ENCODE data around the gene ZNF213.

The ZNF213 gene

DNA sequence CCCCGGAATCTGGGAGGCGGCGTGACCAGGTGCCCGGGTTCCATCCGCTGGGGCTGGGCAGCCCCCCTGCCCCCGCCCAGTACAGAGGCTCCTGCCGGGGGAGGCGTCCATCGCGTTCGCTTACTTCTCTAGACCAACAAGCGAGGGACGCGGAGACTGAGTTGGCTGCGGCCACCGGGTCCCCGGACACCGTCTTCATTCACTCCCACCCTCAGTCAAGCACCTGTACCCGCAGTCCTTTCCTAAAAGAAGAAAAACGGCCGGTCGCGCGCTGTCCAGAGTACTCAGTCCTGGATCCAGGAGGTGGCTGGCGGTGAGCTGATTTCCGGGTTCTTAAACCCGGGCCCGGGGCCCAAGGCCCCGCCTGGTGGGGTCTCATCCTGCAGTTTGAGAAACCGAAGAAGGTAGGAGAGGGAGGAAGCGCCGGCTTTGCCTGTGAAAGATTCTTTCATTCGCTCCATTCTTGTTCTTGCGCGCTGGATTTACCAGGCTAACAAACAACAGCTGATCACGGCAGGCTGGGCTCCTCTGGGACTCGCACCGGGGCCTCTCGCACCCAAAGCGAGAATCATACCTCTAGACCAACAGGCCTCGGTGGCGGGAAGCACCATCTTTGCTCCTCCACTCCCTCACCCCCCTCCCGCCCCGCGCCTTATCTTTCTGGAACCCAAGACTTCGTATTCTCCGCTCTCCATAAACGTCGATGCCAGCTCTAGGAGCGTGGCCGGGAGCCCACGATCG is 35.8 kb downstream of the ZNF213 start:
- peak; percentile 58 for DNase-seq (ENCODE audit: low spot score)
- in situ Hi-C loops (cut with MboI; ENCODE audit: low pct_unique_long_range_greater_than_20kb, low sequenced_read_pairs, unreplicated experiment) = no loop called here
- TF ChIP-seq, protein P1, sequence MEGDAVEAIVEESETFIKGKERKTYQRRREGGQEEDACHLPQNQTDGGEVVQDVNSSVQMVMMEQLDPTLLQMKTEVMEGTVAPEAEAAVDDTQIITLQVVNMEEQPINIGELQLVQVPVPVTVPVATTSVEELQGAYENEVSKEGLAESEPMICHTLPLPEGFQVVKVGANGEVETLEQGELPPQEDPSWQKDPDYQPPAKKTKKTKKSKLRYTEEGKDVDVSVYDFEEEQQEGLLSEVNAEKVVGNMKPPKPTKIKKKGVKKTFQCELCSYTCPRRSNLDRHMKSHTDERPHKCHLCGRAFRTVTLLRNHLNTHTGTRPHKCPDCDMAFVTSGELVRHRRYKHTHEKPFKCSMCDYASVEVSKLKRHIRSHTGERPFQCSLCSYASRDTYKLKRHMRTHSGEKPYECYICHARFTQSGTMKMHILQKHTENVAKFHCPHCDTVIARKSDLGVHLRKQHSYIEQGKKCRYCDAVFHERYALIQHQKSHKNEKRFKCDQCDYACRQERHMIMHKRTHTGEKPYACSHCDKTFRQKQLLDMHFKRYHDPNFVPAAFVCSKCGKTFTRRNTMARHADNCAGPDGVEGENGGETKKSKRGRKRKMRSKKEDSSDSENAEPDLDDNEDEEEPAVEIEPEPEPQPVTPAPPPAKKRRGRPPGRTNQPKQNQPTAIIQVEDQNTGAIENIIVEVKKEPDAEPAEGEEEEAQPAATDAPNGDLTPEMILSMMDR (IDR thresholded peaks at IDR 0.05; ENCODE audit: extremely low read depth, insufficient read depth, missing control alignments) = no peak

DNA sequence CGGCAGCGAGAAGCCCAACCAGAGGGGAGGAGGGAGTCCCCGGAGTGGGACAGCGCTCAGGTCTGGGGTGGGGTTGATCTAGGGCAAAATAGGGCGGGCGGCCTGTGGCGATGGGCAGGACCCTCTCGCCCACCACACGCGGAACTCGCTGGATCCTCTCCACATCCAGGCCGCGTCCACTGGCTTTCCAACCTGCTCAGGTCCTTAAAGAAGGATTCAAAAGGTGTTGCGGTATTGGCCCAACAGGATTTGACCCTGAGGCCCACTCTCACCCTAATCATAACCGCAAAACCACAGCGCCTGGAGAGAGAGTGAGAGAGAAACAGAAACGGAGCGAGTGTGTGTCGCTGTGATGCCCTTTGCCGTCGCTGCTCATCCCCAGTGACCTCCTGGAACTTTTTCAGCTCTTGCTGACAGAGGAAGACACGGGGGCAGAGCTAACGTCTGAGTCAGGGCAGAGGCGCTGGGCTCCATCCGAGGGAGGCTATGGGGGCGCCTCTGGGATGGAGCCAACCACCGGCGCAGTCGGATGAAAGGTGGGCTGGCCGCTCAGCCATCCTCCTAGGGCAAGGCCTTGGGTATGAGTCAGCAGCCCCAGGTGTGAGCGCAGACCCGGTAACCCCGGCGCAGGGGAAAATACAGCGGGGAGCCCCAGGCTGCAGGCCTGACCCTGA is 36.5 kb downstream of the ZNF213 start:
- TF ChIP-seq, protein P1 (IDR thresholded peaks at IDR 0.05; ENCODE audit: extremely low read depth, insufficient read depth, missing control alignments) = no peak
- DNase-seq (ENCODE audit: low spot score) = peak; percentile 75
- in situ Hi-C loops (cut with MboI; ENCODE audit: low pct_unique_long_range_greater_than_20kb, low sequenced_read_pairs, unreplicated experiment) = no loop called here

DNA sequence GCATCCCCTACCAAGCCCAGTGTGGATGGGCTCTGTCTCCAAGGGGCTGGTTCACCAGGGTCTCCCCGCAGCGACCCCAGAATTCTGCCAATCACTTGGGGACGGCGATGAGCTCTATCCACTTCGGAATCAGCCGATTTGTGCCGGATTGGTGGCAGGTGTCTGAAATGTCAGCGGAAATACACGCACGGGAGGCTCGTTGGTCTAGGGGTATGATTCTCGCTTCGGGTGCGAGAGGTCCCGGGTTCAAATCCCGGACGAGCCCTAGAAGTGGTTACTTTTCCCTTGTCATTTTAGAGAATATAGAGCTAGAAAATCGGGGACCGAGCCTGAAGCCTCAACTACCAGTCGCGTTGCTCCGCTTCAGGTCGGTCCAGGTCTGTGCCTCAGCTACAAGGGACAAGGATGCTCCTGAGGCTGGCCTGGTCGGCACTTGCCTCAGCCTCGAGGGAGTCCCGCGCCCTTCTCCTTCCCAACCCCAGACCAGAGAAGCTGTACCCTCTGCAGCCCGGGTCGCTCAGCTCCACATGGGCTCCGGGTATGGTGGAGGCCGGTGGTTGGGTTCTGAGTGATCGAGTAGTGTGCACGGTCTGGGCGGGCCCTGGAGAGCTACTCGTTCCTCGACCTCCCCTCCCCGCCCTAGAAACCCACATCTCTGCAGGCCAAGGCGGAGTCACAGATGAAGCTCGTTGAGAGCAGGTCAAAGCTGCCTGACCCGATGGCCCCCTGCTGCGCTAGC is 37.2 kb downstream of the ZNF213 start:
- TF ChIP-seq, protein P1 (IDR thresholded peaks at IDR 0.05; ENCODE audit: extremely low read depth, insufficient read depth, missing control alignments) = no peak
- in situ Hi-C loops (cut with MboI; ENCODE audit: low pct_unique_long_range_greater_than_20kb, low sequenced_read_pairs, unreplicated experiment) = no loop called here
- peak; percentile 60 for DNase-seq (ENCODE audit: low spot score)

DNA sequence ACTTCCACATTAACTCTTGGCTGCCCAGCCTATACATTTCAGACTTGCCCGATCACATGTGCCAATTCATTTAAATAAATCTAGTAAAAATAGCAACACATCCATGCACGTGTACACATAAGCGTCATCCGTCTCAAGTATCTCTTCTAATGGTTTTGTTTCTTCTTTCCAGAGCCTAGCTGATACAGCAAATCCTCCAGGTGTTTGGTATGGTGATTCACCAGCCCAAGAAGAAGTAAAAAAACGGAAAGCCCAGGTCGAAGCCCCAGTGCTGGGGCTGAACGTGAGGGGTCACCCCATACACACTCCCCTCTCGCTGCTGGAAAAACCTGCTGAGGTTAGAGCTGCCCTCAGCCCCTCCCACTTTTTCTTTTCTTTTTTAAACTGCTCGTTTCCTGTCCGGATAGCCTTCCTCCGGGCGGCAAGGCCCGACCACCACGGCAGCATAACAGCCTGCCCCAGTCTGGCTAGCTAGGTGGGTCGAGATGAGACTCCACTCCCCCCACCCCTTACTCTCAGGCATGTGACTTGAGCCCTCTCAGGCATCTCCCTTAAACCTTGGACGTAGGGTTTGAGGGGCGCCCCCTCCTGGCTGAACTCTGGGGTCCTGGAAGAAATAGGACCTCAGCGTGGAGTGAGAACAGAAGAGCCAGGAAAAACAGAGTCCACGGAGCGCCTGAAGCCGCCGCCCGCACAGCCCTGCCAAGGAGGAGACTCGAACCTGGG is 39.2 kb downstream of the ZNF213 start:
- in situ Hi-C loops (cut with MboI; ENCODE audit: low pct_unique_long_range_greater_than_20kb, low sequenced_read_pairs, unreplicated experiment) = no loop called here
- TF ChIP-seq, protein P1 (IDR thresholded peaks at IDR 0.05; ENCODE audit: extremely low read depth, insufficient read depth, missing control alignments) = peak; percentile 63

DNA sequence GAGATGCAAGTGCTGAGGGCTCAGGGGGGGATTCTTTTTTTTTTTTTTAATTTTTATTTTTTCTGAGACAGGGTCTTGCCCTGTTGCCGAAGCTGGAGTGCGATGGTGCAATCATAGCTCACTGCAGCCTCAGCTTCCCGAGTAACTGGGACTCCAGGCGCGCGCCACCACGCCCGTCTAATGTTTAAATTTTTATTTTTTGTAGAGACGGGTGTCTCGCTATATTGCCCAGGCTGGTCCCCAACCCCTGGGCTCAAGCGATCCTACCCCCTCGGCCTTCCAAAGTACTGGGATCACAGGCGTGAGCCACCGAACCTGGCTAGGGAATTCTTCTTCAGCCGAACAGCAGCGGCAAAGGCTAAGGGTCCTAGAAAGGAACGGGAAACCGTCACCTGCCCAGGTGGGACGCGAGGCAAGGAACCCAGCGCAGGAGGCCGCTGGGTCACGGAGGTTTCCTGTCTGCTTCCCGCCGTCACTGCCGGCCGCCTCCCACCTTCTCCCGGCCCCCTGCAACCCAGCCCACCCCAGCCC is 39.9 kb downstream of the ZNF213 start:
- TF ChIP-seq, protein P1 (IDR thresholded peaks at IDR 0.05; ENCODE audit: extremely low read depth, insufficient read depth, missing control alignments) = no peak
- DNase-seq (ENCODE audit: low spot score) = no peak
- in situ Hi-C loops (cut with MboI; ENCODE audit: low pct_unique_long_range_greater_than_20kb, low sequenced_read_pairs, unreplicated experiment) = no loop called here

More for the DNA sequence above, 39.2 kb downstream of the ZNF213 start:
- DNase-seq (ENCODE audit: low spot score) = peak; percentile 69
